ENCODE measurements around the gene TAS2R40.

TAS2R40 gene

GRCh38 chr7:143222782-143223181, 945 bp downstream of the TAS2R40 start:
- no peak for DNase-seq (ENCODE audit: extremely low read depth, low read depth)
- TF ChIP-seq CTCF (IDR thresholded peaks at IDR 0.05; ENCODE audit: low read depth, low read length, missing control alignments), result no peak
- no peak overlapping the region for H3K4me3 ChIP-seq (replicated peaks; ENCODE audit: low read depth, low read length)

- DNase-seq (ENCODE audit: extremely low read depth, low read depth), result no peak
- no peak overlapping the region for H3K4me3 ChIP-seq (replicated peaks; ENCODE audit: low read depth, low read length)
- no peak for TF ChIP-seq CTCF (IDR thresholded peaks at IDR 0.05; ENCODE audit: low read depth, low read length, missing control alignments)
Observed at GRCh38 chr7:143223784-143224183, 1.9 kb downstream of the TAS2R40 start.

GRCh38 chr7:143225047-143225446, 3.2 kb downstream of the TAS2R40 start:
- no peak for TF ChIP-seq CTCF (IDR thresholded peaks at IDR 0.05; ENCODE audit: low read depth, low read length, missing control alignments)
- no peak for DNase-seq (ENCODE audit: extremely low read depth, low read depth)
- H3K4me3 ChIP-seq (replicated peaks; ENCODE audit: low read depth, low read length), result no peak overlapping the region

- no peak for DNase-seq (ENCODE audit: extremely low read depth, low read depth)
- no peak for TF ChIP-seq CTCF (IDR thresholded peaks at IDR 0.05; ENCODE audit: low read depth, low read length, missing control alignments)
- H3K4me3 ChIP-seq (replicated peaks; ENCODE audit: low read depth, low read length), result no peak overlapping the region
Observed at GRCh38 chr7:143227806-143228205, 6.0 kb downstream of the TAS2R40 start.

- no peak overlapping the region for H3K4me3 ChIP-seq (replicated peaks; ENCODE audit: low read depth, low read length)
- no peak for DNase-seq (ENCODE audit: extremely low read depth, low read depth)
- no peak for TF ChIP-seq CTCF (IDR thresholded peaks at IDR 0.05; ENCODE audit: low read depth, low read length, missing control alignments)
Observed at GRCh38 chr7:143229054-143229790, 7.4 kb downstream of the TAS2R40 start.

- H3K4me3 ChIP-seq (replicated peaks; ENCODE audit: low read depth, low read length), result no peak overlapping the region
- no peak for DNase-seq (ENCODE audit: extremely low read depth, low read depth)
- no peak for TF ChIP-seq CTCF (IDR thresholded peaks at IDR 0.05; ENCODE audit: low read depth, low read length, missing control alignments)
Observed at GRCh38 chr7:143230602-143231457, 9.0 kb downstream of the TAS2R40 start.
